ENCODE data around the gene ZNF426.

Gene ZNF426

DNA sequence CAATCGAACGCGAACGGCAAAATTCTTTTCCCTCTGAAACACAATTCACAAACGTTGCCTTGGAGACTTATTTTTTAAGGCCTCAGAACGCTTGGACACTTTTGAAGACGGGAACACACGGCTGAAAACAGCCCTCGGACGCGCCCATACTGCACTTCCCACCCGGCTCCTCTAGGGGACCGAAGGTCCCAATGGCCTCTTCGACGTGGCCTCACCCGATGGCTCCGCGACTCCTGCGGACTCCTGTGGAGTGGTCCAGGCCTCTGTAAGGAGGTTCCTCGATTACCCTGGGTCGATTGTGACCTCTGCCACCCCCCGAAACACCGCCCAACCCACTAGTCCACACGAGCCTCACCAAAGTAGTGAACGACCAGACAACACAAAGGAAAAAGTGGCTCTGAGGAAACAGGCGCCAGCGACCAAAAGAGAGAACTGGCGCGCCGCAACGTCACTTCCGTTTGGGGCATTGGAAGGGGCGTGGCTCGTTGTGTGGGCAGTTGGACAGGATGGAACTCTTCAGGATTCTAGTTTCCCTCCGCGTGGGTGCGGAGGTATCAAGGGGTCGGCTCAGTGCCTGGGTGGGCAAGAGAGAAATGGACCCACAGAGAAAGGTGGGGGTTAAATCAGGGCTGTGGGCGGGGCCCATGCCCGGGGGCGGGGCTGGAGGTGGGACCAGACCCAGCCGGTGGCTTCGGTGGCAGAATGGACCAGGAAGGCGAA lies 40.1 kb downstream of the ZNF426 start, which contains the start of gene ZNF560:
Gene ZNF560, minus strand, starts transcription at position 434 of the 720 bp plus-strand sequence. CDS start 23,303 bp downstream, outside the sequence.
- DNase-seq (ENCODE audit: low read depth in 2 of 2) = peak in 1 of 2 experiments; percentile 12

DNA sequence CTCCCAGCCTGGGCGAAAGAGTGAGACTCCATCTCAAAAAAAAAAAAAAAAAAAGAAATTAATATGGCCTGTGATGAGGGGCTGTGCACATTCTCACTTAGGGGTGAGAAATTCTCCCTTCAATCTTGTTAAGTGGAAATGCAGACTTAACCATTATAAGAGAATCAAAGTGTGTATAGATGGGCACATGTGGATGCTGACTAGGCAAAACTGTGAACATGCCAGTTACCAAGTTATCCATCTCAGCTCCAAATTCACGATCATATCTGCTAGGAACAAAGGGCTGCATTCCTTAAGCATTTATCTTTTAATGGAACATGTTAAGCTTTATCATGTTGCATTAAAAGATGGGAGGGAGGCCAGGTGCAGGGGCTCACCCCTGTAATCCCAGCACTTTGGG lies 44.3 kb downstream of the ZNF426 start:
- no peak for DNase-seq (ENCODE audit: low read depth in 2 of 2)

DNA sequence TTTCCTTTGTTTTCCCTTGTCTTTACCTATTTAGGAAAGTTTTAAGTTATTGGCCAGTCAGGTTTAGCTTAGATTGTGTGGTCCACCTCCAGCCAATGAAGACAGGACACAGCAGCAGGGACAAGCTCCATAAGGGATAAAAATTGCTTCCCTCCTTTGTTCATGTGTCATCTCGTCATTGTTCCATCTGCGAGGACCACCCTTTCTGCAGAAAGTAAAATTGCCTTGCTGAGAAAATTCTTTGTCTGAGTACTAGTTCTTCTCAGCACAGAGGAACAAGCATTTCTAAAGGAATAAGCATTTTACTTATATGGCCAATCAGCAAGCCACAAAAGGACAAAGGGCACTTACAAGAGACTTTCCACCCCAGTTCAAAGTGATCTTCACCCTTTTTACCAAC lies 51.4 kb downstream of the ZNF426 start:
- DNase-seq (ENCODE audit: low read depth in 2 of 2) = no peak

DNA sequence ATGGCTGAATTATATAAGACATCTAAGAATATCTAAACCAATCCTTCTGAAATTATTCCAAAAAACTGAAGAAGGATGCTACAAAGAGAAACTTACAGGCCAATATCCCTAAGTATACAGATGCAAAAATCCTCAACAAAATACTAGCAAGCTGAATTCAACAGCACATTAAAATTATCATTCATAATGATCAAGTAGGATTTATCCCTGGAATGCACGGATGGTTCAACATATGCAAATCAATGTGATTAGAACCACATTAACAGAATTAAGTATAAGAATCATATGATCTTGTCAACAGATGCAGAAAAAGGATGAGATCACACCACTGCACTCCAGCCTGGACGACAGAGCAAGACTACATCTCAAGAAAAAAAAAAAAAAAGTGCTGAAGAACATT lies 53.3 kb downstream of the ZNF426 start:
- no peak for DNase-seq (ENCODE audit: low read depth in 2 of 2)

DNA sequence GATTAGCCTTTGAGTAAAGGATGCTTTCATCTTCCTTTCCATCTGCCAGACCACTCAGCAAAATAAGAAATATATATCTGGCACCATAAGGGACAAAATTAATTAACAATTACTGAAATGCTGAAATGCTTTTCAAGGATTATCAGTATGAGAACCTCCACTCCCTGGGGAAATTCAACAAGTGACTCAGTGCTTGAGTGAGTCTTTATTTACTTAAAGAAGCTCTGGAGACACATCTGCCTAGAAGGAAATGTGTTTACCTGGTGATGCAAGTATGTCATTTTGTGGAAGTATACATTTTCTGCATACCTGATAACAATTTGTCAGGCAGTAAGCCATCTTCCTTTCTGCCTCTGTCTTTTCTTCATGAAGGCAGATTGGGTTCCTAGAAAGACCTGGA lies 63.5 kb downstream of the ZNF426 start:
- no peak for DNase-seq (ENCODE audit: low read depth in 2 of 2)
